Stimulated activated CD4-positive, alpha-beta T cell treated with anti-CD3 and anti-CD28 coated beads, Interleukin-2, amount 100 ng/mL, for 4 hours (primary cell): Measurements from ENCODE around the gene POFUT2.

Source experiments
- DNase-seq: peaks from one replicate; pipeline ENCODE4 v3.0.0-alpha.2; 2020; ENCODE audit warnings: low read depth

The POFUT2 gene

GRCh38 chr21:45248893-45249381, 38.8 kb downstream of the POFUT2 start:
- no peak for DNase-seq

- no peak for DNase-seq
Measured at GRCh38 chr21:45248301-45248892, 39.3 kb downstream of the POFUT2 start.

GRCh38 chr21:45246386-45247320, 41.0 kb downstream of the POFUT2 start:
- no peak for DNase-seq

GRCh38 chr21:45244799-45245340, 42.8 kb downstream of the POFUT2 start:
- DNase-seq = no peak

GRCh38 chr21:45243603-45244002, 44.1 kb downstream of the POFUT2 start:
- no peak for DNase-seq

GRCh38 chr21:45241357-45241756, 46.3 kb downstream of the POFUT2 start:
- no peak for DNase-seq

GRCh38 chr21:45237401-45237800, 50.3 kb downstream of the POFUT2 start:
- DNase-seq = no peak

GRCh38 chr21:45236481-45236880, 51.2 kb downstream of the POFUT2 start:
- DNase-seq = no peak

- DNase-seq = no peak
Measured at GRCh38 chr21:45235488-45235887, 52.2 kb downstream of the POFUT2 start.

- DNase-seq = no peak
Measured at GRCh38 chr21:45234965-45235364, 52.7 kb downstream of the POFUT2 start.

GRCh38 chr21:45234127-45234526, 53.6 kb downstream of the POFUT2 start:
- no peak for DNase-seq

- DNase-seq = no peak
Measured at GRCh38 chr21:45231705-45232104, 56.0 kb downstream of the POFUT2 start.

GRCh38 chr21:45228656-45229240, 58.9 kb downstream of the POFUT2 start:
- no peak for DNase-seq

GRCh38 chr21:45228171-45228641, 59.5 kb downstream of the POFUT2 start:
- peak; percentile 52 for DNase-seq

- DNase-seq = no peak
Measured at GRCh38 chr21:45227735-45228134, 60.0 kb downstream of the POFUT2 start.

- peak; percentile 13 for DNase-seq
Measured at GRCh38 chr21:45226540-45227326, 61.0 kb downstream of the POFUT2 start.

GRCh38 chr21:45225741-45226327, 61.9 kb downstream of the POFUT2 start:
- DNase-seq = no peak

GRCh38 chr21:45225041-45225740, 62.5 kb downstream of the POFUT2 start:
- DNase-seq = no peak

- peak; percentile 24 for DNase-seq
Measured at GRCh38 chr21:45224189-45224938, 63.3 kb downstream of the POFUT2 start.
